Suppressor macrophage (primary cell): Measurements from ENCODE around the gene GAREM1.

ENCODE experiments used
- DNase-seq, 4 experiments: peaks; one replicate each; pipeline ENCODE4 v3.0.0-alpha.2; 2020 to 2022

Gene GAREM1

DNA sequence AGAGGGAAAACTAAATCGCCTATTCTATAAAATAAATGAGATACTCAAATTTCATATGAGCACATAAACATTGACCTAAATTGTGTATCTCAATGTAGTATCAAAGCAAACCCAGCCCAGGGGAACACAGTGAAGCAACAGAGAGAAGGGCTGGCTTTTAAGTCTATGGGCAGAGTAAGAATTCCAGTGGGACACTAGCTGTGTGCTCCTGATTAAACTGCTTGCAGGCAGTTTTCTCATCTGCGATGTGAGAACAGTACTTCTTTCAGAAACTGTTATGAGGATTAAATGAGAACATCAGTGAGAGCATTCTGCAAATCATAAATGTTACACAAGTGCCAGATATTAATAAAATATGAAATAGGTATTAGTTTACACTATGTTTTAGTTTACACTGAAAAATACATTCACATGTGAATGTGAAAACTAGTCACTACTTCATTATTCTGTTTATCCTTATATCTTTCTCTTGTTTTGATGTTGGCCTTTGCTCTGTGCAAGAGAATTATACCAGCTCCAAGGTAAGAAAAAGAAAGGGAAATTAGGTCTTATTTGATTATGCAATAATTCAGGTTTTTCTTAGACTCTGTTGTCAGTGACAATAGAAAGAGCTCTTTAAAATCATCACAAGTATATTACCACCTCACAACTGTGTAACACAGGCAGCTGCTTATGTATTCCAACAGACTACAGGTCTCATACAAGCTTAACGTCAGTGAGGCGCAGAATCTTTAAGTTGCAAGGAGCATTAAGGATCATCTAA is 47.5 kb downstream of the GAREM1 start:
- no peak for DNase-seq

DNA sequence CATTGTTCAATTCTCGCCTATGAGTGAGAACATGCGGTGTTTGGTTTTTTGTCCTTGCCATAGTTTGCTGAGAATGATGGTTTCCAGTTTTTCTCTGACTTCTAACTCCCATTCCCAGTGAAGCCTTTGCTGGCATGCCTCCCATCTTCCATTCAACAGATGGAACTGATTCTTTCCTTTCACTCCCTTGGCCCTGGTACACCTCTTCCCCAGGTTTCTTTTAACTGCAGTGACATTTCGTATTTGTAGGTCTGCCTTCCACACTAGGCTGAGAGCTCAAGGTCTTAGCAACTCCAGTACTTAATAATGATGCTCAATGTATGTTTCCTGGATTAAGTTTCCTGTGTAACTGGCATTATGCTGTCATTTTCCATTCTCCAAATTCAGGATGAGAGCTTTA is 48.5 kb downstream of the GAREM1 start:
- no peak for DNase-seq

GRCh38 chr18:32420084-32420750 is 50.5 kb downstream of the GAREM1 start:
- peak; percentile 4 to 72 (median 50) for DNase-seq

DNA sequence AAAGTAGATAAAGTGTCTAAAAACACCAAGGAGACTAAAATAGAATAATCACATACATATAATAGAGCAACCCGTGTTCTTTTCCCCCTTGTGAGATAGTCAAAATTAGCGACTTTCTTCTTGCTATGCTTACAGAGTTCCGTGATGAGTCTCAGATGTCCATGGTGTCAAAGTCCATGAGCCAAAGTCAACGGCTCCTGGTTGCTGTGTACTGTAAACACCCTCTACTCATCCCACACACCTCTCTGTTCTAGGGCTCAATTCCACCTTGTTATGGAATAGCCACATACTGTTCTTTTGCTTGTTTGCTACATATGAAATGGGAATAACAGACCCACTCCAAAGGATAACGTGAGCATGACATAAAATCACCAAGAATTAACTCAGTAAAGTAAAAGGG is 52.5 kb downstream of the GAREM1 start:
- DNase-seq = no peak

DNA sequence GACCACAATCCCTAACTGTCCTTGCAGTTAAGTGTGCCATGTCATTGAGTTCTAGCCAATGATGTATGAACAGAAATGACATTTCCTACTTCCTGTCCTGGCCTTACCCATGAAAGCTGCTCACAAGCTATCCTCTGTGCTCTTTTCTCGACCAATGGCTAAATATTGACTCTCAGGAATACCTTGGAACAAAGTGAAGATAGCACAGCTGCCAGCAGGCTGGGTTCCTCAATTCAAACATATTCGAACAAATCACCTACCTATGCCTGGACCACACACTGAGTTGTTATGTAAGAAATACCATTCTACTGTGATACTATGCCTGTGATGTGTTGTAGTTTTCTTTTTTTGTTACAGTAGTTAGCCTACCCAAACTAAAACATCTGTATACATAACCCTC is 65.1 kb downstream of the GAREM1 start:
- DNase-seq = no peak

DNA sequence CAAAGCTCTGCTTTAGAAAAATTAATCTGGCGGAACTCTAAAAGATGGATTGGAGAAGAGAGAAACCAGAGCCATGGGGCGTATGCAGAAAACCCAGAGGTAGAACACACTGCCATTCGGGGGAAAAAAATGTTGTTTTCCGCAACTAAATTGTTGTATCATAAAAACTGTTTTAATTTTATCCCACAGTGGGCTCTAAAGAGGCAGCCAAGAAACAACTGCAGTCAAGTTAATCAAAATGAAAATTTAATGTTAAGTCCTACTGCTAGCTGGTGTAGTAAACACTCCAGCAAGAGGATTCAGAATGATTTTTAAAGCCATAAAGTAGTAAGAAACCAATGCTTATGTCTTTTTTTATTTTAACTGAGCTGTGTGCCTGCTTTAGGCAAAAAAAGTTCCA is 69.1 kb downstream of the GAREM1 start:
- no peak for DNase-seq

DNA sequence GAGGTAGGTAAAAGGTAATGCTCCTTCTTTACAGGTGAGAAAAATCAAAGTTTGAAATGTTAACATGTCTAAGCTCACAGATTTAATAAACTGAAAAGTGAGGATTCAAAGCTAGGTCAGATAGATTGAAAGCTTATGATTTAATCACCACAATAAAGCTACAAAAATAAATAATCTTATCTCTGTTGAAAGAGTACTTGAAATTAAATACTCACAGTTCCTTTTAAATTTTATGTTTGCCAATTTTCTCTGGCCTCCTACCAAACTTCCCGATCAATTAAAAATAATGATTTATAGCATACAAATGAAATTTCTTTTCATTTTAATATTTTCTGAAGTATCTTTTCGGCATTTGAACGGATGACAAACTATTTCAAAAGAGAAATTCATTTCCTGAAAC is 77.3 kb downstream of the GAREM1 start:
- DNase-seq = no peak

DNA sequence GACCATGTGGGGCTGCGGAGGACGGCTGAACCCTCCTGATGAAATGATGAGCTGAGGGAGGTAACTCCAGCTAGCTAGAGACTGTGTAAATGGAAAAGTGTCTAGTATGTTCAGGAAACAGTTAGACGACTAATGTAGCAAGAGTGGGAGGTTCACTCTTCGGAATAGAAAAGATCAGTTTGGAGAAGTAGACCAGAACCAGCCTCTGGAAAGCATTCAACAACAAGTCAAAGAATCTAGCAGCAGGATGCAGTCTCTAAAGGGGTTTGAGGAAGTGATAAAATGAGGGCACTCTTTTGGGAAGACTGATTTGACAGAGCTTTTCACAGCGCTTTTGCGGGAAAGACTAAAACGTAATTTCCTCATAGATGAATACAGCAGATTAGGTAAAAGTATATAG is 79.6 kb downstream of the GAREM1 start:
- DNase-seq = peak; percentile 13 to 43 (median 28)

DNA sequence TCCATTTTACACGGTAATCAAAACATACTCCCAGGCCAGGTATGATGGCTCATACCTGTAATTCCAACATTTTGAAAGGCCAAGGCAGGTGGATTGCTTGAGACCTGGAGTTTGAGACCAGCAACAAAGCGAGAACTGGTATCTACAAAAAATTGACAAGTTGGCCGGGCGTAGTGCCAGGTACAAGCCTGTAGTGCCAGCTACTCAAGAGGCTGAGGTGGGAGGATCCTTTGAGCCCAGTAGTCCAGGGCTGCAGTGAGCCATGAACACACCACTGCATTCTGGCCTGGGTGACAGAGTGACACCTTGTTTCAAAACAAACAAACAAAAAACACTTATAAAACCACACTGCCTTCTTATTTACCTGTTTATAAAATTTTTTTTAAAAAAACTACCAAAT is 80.8 kb downstream of the GAREM1 start:
- no peak for DNase-seq

DNA sequence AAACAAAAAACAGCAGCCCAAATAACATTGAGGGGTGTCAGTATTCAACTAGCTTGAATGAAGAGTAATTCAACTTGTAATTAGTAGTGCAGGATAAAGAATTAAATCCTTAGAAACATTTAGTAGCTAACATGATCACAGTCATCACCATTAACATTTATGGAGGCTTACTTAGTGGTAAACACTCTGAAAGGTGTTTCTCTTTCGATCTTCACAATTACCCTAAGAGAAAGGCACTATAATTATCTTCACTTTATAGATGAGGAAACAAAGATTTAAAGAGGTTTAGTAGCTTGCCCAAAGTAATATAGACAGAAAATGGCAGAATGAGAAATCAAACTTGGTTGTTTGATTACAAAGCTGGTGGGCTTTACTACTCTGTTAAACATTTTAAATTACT is 81.5 kb downstream of the GAREM1 start:
- DNase-seq = no peak

DNA sequence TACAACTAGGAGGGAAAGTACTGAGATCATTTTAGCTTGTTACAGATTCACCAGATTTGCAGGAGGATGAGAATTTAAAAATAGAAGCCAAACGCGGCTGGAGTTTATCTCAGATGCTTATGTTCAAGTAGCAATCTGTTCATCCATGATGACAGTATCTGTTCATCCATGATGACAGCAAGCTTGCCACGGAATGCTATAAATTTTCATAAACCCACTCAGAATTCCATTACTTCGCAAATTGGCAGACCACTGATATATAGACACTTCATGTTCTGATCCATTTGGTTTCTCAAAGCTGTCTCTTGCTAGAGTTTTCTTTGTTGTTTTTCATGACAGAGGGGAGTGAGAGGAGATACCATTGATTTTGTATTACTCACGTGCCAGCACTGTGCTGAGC is 84.2 kb downstream of the GAREM1 start:
- no peak for DNase-seq

- peak in 3 of 4 experiments; percentile 2 to 14 (median 7) for DNase-seq
Measured at GRCh38 chr18:32383050-32383819, 87.4 kb downstream of the GAREM1 start.

GRCh38 chr18:32381761-32382160 is 88.9 kb downstream of the GAREM1 start:
- no peak for DNase-seq

GRCh38 chr18:32380559-32380958 is 90.1 kb downstream of the GAREM1 start:
- peak; percentile 10 to 26 (median 13) for DNase-seq

GRCh38 chr18:32379891-32380290 is 90.8 kb downstream of the GAREM1 start:
- DNase-seq = no peak

- DNase-seq = no peak
Measured at GRCh38 chr18:32378705-32379104, 92.0 kb downstream of the GAREM1 start.

DNA sequence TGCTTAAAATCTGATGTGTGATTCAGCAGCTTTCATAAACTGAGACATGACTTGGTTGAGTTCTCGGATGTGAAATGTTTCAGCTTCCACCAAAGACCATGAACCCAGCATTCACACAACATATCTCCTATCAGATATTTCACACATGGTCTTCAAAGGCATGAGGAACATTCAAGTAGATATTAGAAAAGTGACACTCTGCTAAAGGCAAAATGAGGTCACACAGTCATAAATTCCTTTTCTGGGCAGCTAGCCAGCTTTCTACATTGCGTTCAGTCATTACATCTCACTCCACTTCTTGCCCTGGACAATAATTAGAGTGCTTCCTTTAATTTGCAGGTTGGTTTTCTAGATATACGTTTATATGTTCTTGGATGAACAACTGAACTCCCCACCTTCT is 96.7 kb downstream of the GAREM1 start:
- peak in 2 of 4 experiments; percentile 3 to 5 for DNase-seq

GRCh38 chr18:32373505-32373904 is 97.2 kb downstream of the GAREM1 start:
- no peak for DNase-seq

DNA sequence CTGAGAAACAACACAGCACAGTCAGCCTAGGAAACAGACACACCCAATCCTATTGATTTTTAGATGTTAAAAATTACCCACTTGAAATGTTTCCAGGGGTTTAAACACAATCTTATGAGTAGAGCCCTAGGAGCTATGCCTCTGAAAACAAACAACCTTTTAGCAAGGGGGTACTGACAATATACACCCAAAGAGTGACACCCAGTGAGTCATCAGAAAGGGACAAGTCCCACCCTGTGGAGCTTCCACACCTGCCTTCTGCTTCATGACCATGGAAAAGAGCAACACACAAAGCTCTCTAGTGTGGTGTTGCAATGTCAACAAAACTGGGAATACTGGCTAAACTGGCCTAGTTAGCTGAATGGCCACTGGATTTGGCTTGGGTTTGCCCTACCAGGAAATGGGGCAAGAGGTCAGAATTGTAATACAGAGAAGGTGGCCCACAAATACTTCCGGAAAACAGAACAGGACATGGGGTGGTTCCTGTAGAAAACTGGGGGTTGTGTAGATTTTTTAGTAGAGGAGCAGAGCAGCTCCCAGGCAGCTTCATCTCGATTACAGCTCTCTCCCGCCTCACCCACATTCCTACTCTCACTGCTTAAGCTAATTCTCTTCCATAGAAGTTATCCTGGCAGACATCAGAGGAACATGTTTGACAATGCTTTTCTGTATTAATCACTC is 98.2 kb downstream of the GAREM1 start:
- DNase-seq = no peak

- DNase-seq = no peak
Measured at GRCh38 chr18:32372047-32372380, 98.7 kb downstream of the GAREM1 start.

- no peak for DNase-seq
Measured at GRCh38 chr18:32371384-32371783, 99.3 kb downstream of the GAREM1 start.

GRCh38 chr18:32368991-32369390 is 101.7 kb downstream of the GAREM1 start:
- no peak for DNase-seq

- no peak for DNase-seq
Measured at GRCh38 chr18:32368170-32368569, 102.5 kb downstream of the GAREM1 start.
